Upper lobe of left lung (tissue), 4 donors: ENCODE data around the gene CIPC.

Experiments
- CTCF ChIP-seq, 6 experiments: fragments of 450-650 bp in 4 of 6; fragments of 200-600 bp in 2 of 6; sonication (generic) in 2 of 6; IDR thresholded peaks; one replicate each; pipeline ENCODE4 v1.5.1; 2016 to 2019; ENCODE audit warnings: antibody characterized with exemption in 6 of 6
- EP300 ChIP-seq, 4 donors: sonication (generic); formaldehyde crosslinking; IDR thresholded peaks; one replicate each; pipeline ENCODE4 v1.5.1; 2017; ENCODE audit warnings: antibody characterized with exemption in 4 of 4, control low read depth in 2 of 4
- POLR2A ChIP-seq, 4 donors: fragments of 450-650 bp; IDR thresholded peaks; one replicate each; pipeline ENCODE4 v1.5.1; 2016 to 2017; ENCODE audit warnings: antibody characterized with exemption in 4 of 4, mild to moderate bottlenecking in 2 of 4

DNA sequence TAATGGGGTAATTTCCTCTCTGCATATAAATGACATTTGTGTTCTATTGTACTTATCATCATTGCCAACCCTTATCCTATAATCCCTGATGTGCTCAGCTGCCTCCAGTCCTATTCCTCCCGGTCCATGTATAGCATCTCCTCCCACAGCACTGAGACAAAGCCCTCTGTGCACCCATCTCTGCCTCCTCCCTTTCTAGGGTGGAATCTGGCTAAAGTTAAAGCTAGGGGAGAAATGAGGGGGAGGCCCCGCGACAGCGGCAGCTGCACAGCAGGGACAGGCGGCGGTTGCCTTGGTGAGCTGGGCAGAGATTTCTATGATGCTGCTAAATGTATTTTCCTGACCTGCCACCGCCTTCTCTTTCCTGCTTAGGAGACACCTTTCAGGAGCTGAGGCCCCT is 56.4 kb downstream of the CIPC start:
- no peak for TF ChIP-seq POLR2A (IDR thresholded peaks at IDR 0.05)
- TF ChIP-seq CTCF (IDR thresholded peaks at IDR 0.05): no peak
- no peak for TF ChIP-seq EP300 (IDR thresholded peaks at IDR 0.05)
